Stimulated activated CD4-positive, alpha-beta T cell treated with anti-CD3 and anti-CD28 coated beads, Interleukin-12 subunit alpha, Interleukin-12 subunit beta, amount 100 ng/mL, for 4 hours (primary cell): ENCODE results near the gene LGALS14.

Source experiments
- DNase-seq: peaks from one replicate; pipeline ENCODE4 v3.0.0-alpha.2; 2020

LGALS14 gene

DNA sequence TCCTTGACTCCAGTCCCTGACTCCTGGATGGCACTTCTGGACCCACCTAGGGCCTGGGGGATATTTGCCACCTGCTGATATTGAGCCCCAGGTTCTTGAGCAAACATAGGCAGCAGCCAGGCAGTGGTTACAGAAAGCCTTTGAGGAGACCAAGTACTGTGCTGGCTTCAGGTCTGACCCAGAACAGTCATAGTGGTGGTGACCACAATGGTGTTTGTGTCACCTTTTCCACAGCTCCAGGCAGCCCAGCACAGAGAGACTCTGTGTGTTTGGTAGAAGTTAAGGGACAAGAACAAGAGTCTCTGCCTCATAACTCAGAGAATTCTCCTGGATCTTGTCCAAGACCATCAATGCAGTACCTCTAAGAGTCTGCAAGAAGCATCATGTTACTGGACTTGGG lies 48.1 kb downstream of the LGALS14 start:
- DNase-seq = no peak

GRCh38 chr19:39752795-39753194 lies 48.5 kb downstream of the LGALS14 start:
- no peak for DNase-seq

- no peak for DNase-seq
Measured at GRCh38 chr19:39754544-39754943, 50.3 kb downstream of the LGALS14 start.

GRCh38 chr19:39754971-39755370 lies 50.7 kb downstream of the LGALS14 start:
- DNase-seq = no peak
